LNCaP clone FGC (cell line): Measurements from ENCODE around the gene IGSF21.

Experiments
- DNase-seq: peaks from one replicate; pipeline ENCODE4 v3.0.0-alpha.2; 2011; ENCODE audit warnings: low read depth
- H3K4me3 ChIP-seq: 2 replicates; pipeline ENCODE4 v1.5.1; 2011; ENCODE audit warnings: mild to moderate bottlenecking, low read depth, low read length, control low read depth
- CTCF ChIP-seq: IDR thresholded peaks from 2 replicates; pipeline ENCODE4 v1.5.1; 2012; ENCODE audit warnings: mild to moderate bottlenecking; ENCODE audit not compliant: control insufficient read depth, insufficient read depth; ENCODE audit errors: extremely low read depth

IGSF21 gene

GRCh38 chr1:18234790-18235242 lies 127.2 kb downstream of the IGSF21 start:
- H3K4me3 ChIP-seq, result no peak overlapping the region
- peak; percentile 66 for TF ChIP-seq CTCF
- no peak for DNase-seq

DNA sequence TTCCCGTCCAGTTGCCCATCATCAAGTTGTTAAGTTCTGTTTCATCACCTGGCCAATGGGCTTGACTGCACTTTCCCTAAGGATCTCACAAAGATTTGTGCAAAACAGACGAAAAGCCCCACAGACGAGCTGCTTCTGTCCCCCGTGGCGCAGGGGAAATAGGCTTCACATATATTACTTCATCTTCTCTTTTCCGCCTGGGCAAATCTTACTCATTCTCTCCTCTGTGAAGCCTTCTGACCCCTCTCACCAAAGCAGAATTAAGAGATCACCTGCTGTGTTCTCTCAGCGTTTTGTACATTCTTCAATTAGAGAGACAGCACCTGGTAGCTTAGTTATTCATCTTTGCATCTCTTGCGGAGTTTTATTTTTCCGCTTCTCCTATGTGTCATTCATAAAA lies 129.8 kb downstream of the IGSF21 start:
- DNase-seq, result no peak
- no peak for TF ChIP-seq CTCF
- H3K4me3 ChIP-seq, result no peak overlapping the region

DNA sequence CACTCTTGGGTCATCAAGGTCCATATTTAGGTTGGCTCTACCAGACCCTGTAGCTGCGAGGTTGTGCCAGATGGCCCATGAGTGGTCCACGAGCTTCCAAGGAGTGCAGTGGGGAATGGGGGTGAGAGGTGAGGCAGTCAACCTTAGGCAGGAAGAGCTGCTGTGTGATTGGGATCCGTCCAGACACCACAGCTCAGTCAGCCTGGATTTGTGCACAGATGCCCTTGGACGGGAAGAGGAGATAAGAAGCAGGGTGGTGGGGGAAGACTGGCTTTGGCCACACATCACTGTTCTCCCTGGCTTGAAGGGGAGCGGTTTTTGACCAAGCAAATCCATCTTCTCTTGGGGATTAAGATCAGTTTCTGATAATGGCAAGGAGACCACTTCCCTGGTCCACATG lies 130.6 kb downstream of the IGSF21 start:
- DNase-seq, result no peak
- no peak for TF ChIP-seq CTCF
- H3K4me3 ChIP-seq, result no peak overlapping the region

DNA sequence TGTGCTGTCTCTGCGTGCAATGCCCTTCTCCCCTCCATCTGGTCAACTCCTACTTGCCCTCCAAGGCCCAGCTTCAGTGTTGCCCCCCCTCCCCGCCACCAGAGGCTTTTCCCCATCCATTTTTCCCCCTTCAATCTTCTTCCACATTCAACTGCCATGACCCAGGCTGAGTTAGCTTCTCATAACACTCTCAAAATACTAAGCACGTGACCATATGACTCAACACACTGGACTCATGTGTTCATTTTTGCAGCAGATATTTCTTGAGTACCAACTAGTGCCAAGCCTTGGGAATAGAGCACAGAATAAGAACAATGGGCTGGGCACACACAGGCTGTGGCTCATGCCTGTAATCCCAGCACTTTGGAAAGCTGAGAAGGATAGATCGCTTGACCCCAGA lies 132.1 kb downstream of the IGSF21 start:
- TF ChIP-seq CTCF, result no peak
- DNase-seq, result no peak

GRCh38 chr1:18240906-18241305 lies 133.3 kb downstream of the IGSF21 start:
- DNase-seq, result no peak
- TF ChIP-seq CTCF, result no peak
- H3K4me3 ChIP-seq, result no peak overlapping the region

More for the DNA sequence above, 132.1 kb downstream of the IGSF21 start:
- no peak overlapping the region for H3K4me3 ChIP-seq

- no peak for TF ChIP-seq CTCF
Measured at GRCh38 chr1:18241891-18242290, 134.3 kb downstream of the IGSF21 start.

GRCh38 chr1:18243503-18244175 lies 136.0 kb downstream of the IGSF21 start:
- DNase-seq, result no peak
- no peak overlapping the region for H3K4me3 ChIP-seq
- no peak for TF ChIP-seq CTCF

More at GRCh38 chr1:18241891-18242290, 134.3 kb downstream of the IGSF21 start:
- DNase-seq, result no peak
- no peak overlapping the region for H3K4me3 ChIP-seq
